Measurements from ENCODE around the gene DSCAM.

The DSCAM gene

DNA sequence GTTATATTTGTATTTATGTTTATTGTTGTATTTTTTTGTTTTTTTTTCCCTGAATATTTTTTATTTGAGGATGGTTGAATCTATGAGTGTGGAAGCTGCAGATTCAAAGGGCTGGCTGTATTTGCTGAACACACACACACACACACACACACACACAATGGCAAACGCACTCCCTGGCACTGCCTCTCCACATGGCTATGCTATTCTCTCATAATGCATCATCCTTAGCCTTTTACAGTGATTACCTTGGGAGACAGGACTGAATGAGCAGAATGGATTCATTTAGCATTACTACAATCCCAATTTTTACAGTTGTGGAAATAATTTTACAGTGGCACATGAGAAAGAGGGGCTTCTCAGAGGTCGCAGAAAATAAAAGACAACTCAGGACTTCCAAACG lies 589.6 kb downstream of the DSCAM start:
- TF ChIP-seq, protein P1, sequence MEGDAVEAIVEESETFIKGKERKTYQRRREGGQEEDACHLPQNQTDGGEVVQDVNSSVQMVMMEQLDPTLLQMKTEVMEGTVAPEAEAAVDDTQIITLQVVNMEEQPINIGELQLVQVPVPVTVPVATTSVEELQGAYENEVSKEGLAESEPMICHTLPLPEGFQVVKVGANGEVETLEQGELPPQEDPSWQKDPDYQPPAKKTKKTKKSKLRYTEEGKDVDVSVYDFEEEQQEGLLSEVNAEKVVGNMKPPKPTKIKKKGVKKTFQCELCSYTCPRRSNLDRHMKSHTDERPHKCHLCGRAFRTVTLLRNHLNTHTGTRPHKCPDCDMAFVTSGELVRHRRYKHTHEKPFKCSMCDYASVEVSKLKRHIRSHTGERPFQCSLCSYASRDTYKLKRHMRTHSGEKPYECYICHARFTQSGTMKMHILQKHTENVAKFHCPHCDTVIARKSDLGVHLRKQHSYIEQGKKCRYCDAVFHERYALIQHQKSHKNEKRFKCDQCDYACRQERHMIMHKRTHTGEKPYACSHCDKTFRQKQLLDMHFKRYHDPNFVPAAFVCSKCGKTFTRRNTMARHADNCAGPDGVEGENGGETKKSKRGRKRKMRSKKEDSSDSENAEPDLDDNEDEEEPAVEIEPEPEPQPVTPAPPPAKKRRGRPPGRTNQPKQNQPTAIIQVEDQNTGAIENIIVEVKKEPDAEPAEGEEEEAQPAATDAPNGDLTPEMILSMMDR (IDR thresholded peaks at IDR 0.05; ENCODE audit: low read depth, low read length, missing control alignments) = no peak
- DNase-seq = no peak
- H3K27ac ChIP-seq = no peak overlapping the region
- no peak overlapping the region for H3K4me3 ChIP-seq (ENCODE audit: low read depth, low read length)
- H3K27me3 ChIP-seq (replicated peaks) = no peaks in the 10 kb centered on the region
- no peaks in the 10 kb centered on the region for H3K36me3 ChIP-seq (replicated peaks)
- in situ Hi-C loops (cut with HindIII; ENCODE audit: low pct_ligation_motif_present, low sequenced_read_pairs) = no loop called here

DNA sequence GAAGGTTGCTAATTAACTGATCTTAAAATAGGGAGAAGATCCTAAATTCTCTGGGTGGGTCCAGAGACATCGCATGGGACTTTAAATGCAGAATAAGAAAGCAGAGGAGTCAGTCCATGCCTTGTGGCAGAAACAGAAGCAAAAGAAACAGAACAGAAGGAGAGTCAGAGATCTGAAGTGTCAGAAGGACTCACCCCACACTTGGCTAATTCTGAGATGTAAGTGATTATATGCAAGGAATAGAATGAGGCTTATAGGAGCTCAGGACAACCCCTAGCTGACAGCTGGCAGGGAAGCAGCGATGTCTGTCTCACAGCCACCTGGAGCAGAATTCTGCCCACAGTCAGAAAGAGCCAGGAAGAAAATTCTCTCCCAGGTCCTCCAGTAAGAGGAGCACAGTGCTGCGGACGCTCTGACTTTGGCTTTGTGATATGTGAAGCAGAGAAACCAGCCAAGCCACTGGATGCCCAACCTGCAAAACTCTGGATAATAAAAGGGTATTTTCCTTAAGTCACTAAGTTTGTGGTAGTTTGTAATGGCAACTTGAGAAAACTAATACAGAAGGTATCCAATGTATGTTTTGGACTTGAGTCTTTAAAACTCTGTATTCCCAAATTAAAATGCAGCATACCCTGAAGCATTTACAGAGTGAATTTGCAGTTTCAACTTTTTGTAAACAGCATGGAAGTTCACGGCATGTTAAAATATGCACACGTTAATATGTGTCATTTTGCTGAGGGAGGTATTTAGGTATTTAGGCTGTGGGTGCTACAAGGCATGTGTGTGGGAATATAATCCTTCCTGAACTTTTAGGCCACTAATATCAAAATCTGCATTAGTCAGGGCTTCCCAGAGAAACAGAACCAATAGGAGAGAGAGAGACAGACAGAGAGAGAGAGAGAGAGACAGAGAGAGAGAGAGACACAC lies 591.2 kb downstream of the DSCAM start:
- no peaks in the 10 kb centered on the region for H3K27me3 ChIP-seq (replicated peaks)
- H3K4me3 ChIP-seq (ENCODE audit: low read depth, low read length) = no peak overlapping the region
- no peaks in the 10 kb centered on the region for H3K36me3 ChIP-seq (replicated peaks)
- DNase-seq = no peak
- no peak overlapping the region for H3K27ac ChIP-seq
- in situ Hi-C loops (cut with HindIII; ENCODE audit: low pct_ligation_motif_present, low sequenced_read_pairs) = no loop called here
- TF ChIP-seq, protein P1 (IDR thresholded peaks at IDR 0.05; ENCODE audit: low read depth, low read length, missing control alignments) = no peak

GRCh38 chr21:40254540-40255465 lies 592.2 kb downstream of the DSCAM start:
- no peak overlapping the region for H3K27ac ChIP-seq
- no peaks in the 10 kb centered on the region for H3K27me3 ChIP-seq (replicated peaks)
- H3K36me3 ChIP-seq (replicated peaks) = no peaks in the 10 kb centered on the region
- in situ Hi-C loops (cut with HindIII; ENCODE audit: low pct_ligation_motif_present, low sequenced_read_pairs) = no loop called here
- no peak overlapping the region for H3K4me3 ChIP-seq (ENCODE audit: low read depth, low read length)
- TF ChIP-seq, protein P1 (IDR thresholded peaks at IDR 0.05; ENCODE audit: low read depth, low read length, missing control alignments) = no peak
- no peak for DNase-seq

DNA sequence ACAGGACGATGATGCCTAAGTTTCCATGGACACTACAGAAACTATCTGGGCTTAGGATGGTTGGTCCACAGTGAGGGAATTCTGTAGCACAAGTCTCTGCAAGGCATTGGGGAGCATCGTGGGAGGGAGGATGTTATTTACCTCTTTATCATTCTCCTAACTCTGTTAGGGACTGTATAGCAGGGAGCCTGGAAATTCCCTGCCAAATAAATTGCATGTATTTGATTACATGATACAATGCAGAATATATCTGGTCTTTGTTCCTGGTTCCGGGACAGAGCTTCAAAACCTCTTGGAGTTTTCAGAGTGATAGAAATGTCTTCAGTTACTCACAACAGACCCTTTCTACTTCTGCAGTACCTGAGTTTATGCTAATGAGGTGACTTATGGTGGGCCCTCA lies 593.8 kb downstream of the DSCAM start:
- Histone ChIP-seq H3K36me3 (replicated peaks) (no peaks in the 10 kb centered on the region), H3K4me3 (ENCODE audit: low read depth, low read length) (no peak overlapping the region), H3K27ac (no peak overlapping the region), H3K27me3 (replicated peaks) (no peaks in the 10 kb centered on the region)
- in situ Hi-C loops (cut with HindIII; ENCODE audit: low pct_ligation_motif_present, low sequenced_read_pairs) = no loop called here
- DNase-seq = no peak
- TF ChIP-seq, protein P1 (IDR thresholded peaks at IDR 0.05; ENCODE audit: low read depth, low read length, missing control alignments) = no peak

DNA sequence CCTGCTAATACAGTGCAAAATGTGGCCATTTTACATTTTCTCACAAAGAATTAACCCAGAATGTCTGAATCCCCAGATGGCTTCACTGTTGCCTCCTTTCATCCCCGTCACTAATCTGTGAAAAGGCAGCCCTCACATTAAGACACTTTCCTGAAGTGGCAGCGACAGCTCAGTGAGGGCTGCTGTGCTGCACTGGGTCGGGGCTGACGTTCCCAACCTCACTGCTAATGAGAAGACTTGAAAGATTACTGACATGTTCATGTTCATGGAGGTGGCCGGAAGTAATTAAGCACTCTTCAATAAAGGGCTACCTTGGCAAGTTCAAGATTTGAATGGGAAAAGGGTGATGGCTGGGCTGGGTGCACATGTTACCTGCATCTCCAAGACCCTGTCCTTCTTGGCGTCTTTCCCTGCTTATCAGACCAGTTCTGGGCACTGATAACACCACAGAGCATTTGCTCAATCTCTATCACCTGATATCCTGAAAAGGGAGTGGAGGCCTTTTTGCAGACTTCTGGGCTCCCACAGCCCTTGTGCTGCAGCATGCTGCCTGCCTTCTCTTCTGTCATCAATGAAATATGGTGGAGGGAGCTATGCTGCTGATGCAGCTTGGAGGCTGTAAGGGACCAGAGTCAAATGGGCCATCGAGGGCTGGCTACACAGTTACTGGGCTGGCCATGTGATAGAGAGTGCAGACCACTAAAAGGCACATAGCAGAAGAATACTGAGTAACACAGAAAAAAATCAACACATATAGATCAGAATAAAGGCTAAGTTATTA lies 596.3 kb downstream of the DSCAM start:
- in situ Hi-C loops (cut with HindIII; ENCODE audit: low pct_ligation_motif_present, low sequenced_read_pairs) = no loop called here
- DNase-seq = no peak
- no peak overlapping the region for H3K27ac ChIP-seq
- no peak overlapping the region for H3K4me3 ChIP-seq (ENCODE audit: low read depth, low read length)
- no peaks in the 10 kb centered on the region for H3K36me3 ChIP-seq (replicated peaks)
- TF ChIP-seq, protein P1 (IDR thresholded peaks at IDR 0.05; ENCODE audit: low read depth, low read length, missing control alignments) = no peak
- H3K27me3 ChIP-seq (replicated peaks) = no peaks in the 10 kb centered on the region
